Ovary (tissue), 3 donors: ENCODE measurements around the gene CTDSPL2.

Experiments
- CTCF ChIP-seq, 3 donors: fragments of 450-650 bp in 2 of 3; fragments of 200-600 bp in 1 of 3; IDR thresholded peaks; one replicate each; pipeline versions ENCODE4 v1.5.1 to v1.8.0; 2016 to 2022; ENCODE audit warnings: antibody characterized with exemption in 3 of 3, mild to moderate bottlenecking in 1 of 3
- EP300 ChIP-seq: sonication (generic); formaldehyde crosslinking; IDR thresholded peaks from one replicate; pipeline ENCODE4 v1.6.1; 2017; ENCODE audit warnings: antibody characterized with exemption
- POLR2A ChIP-seq: fragments of 450-650 bp; IDR thresholded peaks from one replicate; pipeline ENCODE4 v1.6.1; 2017; ENCODE audit warnings: antibody characterized with exemption, mild to moderate bottlenecking, moderate library complexity
- donor health status: DM: no; HTN: no; CAD: no.

DNA sequence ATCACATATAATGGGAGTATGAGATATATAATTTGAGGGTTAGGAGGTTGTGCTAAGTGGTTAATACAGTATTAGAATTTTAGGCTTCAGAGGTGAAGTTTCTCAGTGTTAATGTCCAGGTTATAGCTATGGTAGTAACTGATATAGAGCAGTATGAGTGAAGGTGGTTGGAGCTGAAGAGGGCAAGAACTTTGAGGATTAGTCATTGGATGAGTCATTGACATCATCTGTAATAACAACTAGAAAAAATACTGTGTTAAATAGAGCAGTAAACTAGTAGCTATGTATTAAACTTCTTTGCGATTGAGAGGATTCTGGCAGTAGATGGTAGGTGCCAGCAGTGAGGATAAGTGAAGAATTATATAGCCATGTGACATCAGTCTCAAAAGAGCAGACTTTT is 62.0 kb downstream of the CTDSPL2 start:
- TF ChIP-seq POLR2A (no peak), CTCF (IDR thresholded peaks at IDR 0.05) (no peak), EP300 (no peak)
